ENCODE data around the gene PRPSAP1.

The PRPSAP1 gene, protein sequence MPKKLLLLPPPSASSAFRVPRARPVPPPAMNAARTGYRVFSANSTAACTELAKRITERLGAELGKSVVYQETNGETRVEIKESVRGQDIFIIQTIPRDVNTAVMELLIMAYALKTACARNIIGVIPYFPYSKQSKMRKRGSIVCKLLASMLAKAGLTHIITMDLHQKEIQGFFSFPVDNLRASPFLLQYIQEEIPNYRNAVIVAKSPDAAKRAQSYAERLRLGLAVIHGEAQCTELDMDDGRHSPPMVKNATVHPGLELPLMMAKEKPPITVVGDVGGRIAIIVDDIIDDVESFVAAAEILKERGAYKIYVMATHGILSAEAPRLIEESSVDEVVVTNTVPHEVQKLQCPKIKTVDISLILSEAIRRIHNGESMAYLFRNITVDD

DNA sequence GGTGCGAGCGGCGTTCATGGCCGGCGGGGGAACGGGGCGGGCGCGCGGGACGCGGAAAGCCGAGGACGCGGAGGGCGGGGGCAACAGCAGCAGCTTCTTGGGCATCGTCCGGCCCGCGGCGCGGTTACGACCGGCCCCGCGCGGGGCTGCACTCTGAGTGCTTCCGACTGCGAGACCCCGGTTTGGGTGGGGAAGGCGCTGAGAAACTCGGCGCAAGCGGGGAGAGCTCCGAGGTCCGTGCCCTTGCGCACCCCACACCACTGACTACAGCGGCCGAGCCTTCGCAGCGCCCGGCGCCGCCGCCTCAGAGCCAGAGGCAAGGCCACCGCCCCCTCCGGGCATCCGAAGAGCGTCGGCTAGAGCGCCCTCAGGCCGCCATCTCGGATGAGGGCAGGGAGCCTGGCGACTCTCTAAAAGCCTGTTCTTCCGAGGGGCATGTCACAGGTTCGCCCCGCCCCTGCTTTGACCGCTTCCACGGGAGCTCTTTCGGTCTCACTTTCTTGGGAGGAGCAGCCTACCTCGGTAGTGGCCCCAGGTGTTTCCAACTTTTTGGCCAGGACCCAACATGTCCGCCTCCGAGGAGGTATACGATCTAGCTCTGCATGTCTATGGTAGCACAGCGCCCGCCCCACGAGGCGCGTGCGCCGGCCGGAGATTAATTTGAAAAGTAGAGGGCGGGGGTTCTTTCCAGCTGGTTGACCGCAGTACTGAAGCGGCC lies at the start of gene PRPSAP1:
TSS of gene PRPSAP1 (minus strand) at position 318 of the 718 bp plus-strand sequence. CDS start at position 105, 213 bp downstream.
- Histone ChIP-seq H3K9ac (ENCODE audit: low read length) (peak within 1 kb of the TSS; percentile 21), H3K9me3 (ENCODE audit: low read length) (no peaks in the 10 kb centered on the region)

DNA sequence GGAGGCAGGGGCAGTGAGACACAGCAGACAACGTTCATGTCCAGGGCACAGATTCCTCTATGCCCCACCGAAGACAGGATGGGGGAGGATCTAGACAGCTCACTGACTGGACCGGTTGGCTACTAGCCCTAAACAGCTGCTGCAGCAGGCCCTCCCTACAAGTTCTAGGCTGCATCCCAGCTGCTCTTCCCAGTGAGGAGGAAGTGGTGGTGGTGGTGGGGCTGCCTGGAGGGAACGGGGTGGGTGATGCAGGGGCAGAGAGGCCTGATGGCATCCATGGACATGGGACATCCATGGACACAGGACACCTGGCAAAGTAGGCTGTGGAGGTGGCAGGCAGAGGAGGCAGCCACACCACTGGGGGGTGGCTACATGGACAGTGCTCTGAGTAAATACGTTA lies 49.0 kb upstream of the PRPSAP1 start:
- H3K9ac ChIP-seq (ENCODE audit: low read length) = no peak overlapping the region
- no peaks in the 10 kb centered on the region for H3K27me3 ChIP-seq (ENCODE audit: control insufficient read depth in 1 of 2, insufficient read depth in 2 of 2, low read length in 2 of 2)
- H3K27ac ChIP-seq (ENCODE audit: low read depth, low read length) = no peak overlapping the region
- H3K9me3 ChIP-seq (ENCODE audit: low read length) = no peaks in the 10 kb centered on the region
- H3K4me3 ChIP-seq (ENCODE audit: low read depth in 1 of 2, low read length in 2 of 2) = no peak overlapping the region
- H3K4me1 ChIP-seq (ENCODE audit: insufficient read depth, low read length) = peaks cover 14% of the 10 kb centered on the region
- H3K36me3 ChIP-seq (ENCODE audit: insufficient read depth, low read length) = peaks cover 58% of the 10 kb centered on the region

More for the DNA sequence above, at the start of gene PRPSAP1:
- Histone ChIP-seq H3K4me3 (ENCODE audit: low read depth in 1 of 2, low read length in 2 of 2) (peak within 1 kb of the TSS; percentile 78 to 79), H3K4me1 (ENCODE audit: insufficient read depth, low read length) (peaks cover 4% of the 10 kb centered on the region), H3K27me3 (ENCODE audit: control insufficient read depth in 1 of 2, insufficient read depth in 2 of 2, low read length in 2 of 2) (no peaks in the 10 kb centered on the region), H3K36me3 (ENCODE audit: insufficient read depth, low read length) (no peaks in the 10 kb centered on the region), H3K27ac (ENCODE audit: low read depth, low read length) (peak within 1 kb of the TSS; percentile 79)

DNA sequence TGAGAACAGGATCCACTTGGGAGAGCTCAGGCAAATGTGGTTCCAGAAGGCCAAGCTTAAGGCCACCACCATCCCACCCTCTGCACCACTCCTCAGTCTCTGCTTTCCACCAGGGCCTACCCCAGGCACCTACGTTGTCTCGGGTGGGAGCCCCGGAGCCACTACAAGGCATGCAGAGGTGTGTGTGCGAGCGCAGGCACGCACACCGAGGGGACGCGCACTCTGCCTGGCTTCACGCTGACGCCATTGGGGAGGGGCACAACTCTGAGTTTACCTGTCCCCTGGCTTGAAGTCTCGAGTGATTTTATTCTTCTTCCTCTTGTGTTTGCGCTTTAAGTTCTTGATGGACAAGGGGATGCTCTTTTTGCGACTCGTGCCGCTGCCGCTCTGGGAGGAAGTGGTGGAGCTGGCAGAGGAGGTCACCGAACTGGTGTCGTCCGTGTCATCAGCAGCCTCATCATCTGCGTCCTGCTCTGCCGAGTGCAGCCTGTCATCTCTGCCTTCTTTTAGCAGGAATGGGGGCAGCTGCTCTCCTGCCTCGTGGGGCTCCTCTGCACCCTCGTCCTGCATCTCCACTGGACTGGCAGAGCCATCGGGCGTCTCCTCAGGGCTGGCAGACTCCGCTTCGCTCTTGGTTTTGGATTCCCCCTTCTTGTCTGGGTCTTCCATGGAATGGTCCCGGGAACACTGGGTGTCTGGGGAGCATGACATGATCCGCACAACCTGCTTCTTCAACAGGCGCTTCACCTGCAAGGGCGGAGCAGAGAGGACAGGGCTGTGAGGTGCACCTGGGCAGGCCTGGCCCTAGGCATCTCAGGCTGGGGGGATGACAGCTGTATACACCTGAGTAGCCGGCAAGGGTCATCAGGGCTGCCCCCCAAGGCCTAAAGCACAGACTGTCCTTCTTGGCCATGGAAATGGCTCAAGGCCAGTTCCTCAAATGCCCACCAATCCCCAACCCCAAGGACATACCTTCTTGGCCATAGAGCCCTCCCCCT lies 45.8 kb upstream of the PRPSAP1 start:
- no peak overlapping the region for H3K9ac ChIP-seq (ENCODE audit: low read length)
- H3K4me1 ChIP-seq (ENCODE audit: insufficient read depth, low read length) = peaks cover 4% of the 10 kb centered on the region
- H3K27me3 ChIP-seq (ENCODE audit: control insufficient read depth in 1 of 2, insufficient read depth in 2 of 2, low read length in 2 of 2) = no peaks in the 10 kb centered on the region
- H3K27ac ChIP-seq (ENCODE audit: low read depth, low read length) = no peak overlapping the region
- no peak overlapping the region for H3K4me3 ChIP-seq (ENCODE audit: low read depth in 1 of 2, low read length in 2 of 2)
- H3K36me3 ChIP-seq (ENCODE audit: insufficient read depth, low read length) = peaks cover 79% of the 10 kb centered on the region
- H3K9me3 ChIP-seq (ENCODE audit: low read length) = no peaks in the 10 kb centered on the region

DNA sequence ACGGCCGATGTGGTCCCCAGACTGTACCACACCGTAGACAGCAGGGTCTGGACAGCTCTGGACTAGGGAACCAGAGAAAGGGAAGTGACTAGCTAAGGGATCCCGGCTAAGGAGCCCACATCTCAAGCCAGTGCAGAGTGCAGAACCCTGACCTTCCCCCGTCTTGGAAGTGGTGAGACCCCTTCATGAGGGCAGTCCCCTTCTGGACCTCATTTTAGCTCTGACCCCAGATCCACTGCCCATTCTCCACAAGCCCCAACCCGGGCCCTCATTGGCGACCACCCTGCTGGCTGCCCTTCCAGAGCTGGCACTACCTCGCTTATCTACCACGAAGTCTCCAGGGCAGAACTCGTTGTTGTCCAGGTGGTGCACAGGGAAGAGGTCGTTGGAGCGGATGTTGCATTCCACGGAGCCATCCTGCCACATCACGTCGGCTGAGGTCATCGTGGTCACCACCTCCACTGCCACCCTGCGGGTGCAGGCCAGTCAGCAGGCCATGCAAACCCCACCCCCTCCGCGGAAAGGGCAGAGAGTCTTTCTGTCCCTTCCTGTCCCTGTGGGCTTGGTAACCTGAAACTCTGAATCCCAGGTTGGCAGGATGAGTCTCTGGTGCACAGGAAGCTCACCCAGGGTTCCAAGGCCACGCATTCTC lies 44.9 kb upstream of the PRPSAP1 start:
- Histone ChIP-seq H3K9ac (ENCODE audit: low read length) (no peak overlapping the region), H3K4me3 (ENCODE audit: low read depth in 1 of 2, low read length in 2 of 2) (no peak overlapping the region), H3K27me3 (ENCODE audit: control insufficient read depth in 1 of 2, insufficient read depth in 2 of 2, low read length in 2 of 2) (no peaks in the 10 kb centered on the region), H3K9me3 (ENCODE audit: low read length) (no peaks in the 10 kb centered on the region), H3K36me3 (ENCODE audit: insufficient read depth, low read length) (peaks cover 71% of the 10 kb centered on the region), H3K4me1 (ENCODE audit: insufficient read depth, low read length) (no peaks in the 10 kb centered on the region), H3K27ac (ENCODE audit: low read depth, low read length) (no peak overlapping the region)

DNA sequence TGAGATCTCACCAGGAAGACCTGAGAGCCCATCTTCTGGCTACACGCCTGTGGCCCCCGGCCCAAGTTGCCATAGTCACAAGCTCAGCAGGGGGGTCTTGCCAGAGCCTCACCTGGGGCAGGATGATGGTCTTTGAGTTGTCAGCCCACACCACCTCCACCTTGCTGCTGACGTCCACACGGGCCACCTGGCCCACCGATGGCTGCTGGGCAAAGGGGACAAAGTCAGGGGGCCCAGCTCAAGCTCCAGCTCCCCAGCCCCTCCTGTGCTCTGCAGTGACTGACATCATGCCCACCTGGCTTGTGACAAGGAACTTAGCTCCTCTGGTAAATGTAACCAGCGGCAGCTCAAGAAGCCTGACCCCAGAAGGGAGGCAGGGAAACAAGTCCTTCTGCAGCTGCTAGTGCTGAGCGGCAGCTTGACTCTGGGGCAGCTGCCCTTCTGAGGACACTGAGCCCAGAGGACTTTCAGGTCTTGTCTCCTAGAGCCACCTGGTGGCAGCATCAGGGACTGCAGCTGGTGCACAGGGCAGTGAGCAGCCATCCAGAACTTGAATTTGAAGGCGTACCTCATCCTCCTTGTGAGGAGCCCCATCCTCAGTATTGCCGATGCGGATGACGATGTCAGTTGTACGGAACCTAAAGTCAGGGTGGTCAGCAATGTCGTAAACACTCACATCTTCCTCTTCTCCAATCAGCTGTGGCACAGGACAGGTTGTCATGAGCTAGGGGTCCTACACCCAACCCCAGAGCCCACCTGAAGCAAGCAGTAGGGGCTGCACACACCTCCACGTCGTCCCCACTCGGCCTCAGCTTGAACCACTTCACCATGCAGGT lies 44.2 kb upstream of the PRPSAP1 start:
- Histone ChIP-seq H3K27ac (ENCODE audit: low read depth, low read length) (no peak overlapping the region), H3K36me3 (ENCODE audit: insufficient read depth, low read length) (peaks cover 71% of the 10 kb centered on the region), H3K9ac (ENCODE audit: low read length) (no peak overlapping the region)

DNA sequence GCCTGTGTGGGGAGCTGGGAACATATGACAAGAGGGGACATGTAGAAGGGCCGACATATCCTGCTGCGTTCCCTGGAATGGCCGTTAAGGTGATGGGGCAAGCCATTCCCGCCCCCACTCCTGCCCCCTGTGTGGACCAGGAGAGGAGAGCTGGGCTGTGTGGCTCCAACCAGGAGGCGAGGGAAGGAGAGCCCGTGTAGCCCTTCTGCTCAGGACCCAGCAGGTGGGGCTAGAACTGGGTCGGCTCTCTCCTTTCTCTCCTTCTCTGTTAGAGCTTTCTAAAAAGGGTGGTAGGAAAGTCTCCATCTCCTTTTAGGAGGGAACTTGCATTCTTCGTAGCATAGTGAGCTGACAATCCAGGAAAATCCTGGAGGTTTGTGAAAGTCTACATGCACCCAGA lies 43.5 kb upstream of the PRPSAP1 start:
- no peak overlapping the region for H3K9ac ChIP-seq (ENCODE audit: low read length)

More for the DNA sequence above, 44.2 kb upstream of the PRPSAP1 start:
- H3K4me1 ChIP-seq (ENCODE audit: insufficient read depth, low read length) = no peaks in the 10 kb centered on the region
- H3K27me3 ChIP-seq (ENCODE audit: control insufficient read depth in 1 of 2, insufficient read depth in 2 of 2, low read length in 2 of 2) = no peaks in the 10 kb centered on the region
- no peaks in the 10 kb centered on the region for H3K9me3 ChIP-seq (ENCODE audit: low read length)
- no peak overlapping the region for H3K4me3 ChIP-seq (ENCODE audit: low read depth in 1 of 2, low read length in 2 of 2)

DNA sequence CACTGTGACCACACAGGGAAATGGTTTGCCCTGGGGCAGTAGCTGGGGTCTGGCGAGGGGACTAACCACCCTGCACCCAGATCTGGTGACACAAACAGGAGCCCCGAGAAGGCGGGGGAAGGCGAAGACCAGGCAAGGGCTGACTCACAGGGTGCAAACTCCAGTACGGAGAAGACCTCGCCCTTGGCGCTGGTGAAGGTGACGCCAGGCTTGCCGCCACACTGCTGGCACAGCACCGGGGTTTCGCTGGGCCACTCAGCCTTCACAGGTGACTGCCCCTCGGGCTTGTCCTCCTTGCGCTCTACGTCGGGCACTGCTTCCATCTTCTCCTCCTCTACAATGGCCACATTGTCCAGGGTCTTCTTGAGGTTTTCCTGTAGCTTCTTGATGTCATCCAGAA lies 42.3 kb upstream of the PRPSAP1 start:
- Histone ChIP-seq H3K36me3 (ENCODE audit: insufficient read depth, low read length) (peaks cover 55% of the 10 kb centered on the region), H3K4me1 (ENCODE audit: insufficient read depth, low read length) (no peaks in the 10 kb centered on the region), H3K27me3 (ENCODE audit: control insufficient read depth in 1 of 2, insufficient read depth in 2 of 2, low read length in 2 of 2) (no peaks in the 10 kb centered on the region), H3K9me3 (ENCODE audit: low read length) (no peaks in the 10 kb centered on the region), H3K4me3 (ENCODE audit: low read depth in 1 of 2, low read length in 2 of 2) (no peak overlapping the region), H3K9ac (ENCODE audit: low read length) (no peak overlapping the region), H3K27ac (ENCODE audit: low read depth, low read length) (no peak overlapping the region)

More for the DNA sequence above, 43.5 kb upstream of the PRPSAP1 start:
- H3K27ac ChIP-seq (ENCODE audit: low read depth, low read length) = no peak overlapping the region
- H3K9me3 ChIP-seq (ENCODE audit: low read length) = no peaks in the 10 kb centered on the region
- no peaks in the 10 kb centered on the region for H3K4me1 ChIP-seq (ENCODE audit: insufficient read depth, low read length)
- H3K4me3 ChIP-seq (ENCODE audit: low read depth in 1 of 2, low read length in 2 of 2) = no peak overlapping the region
- no peaks in the 10 kb centered on the region for H3K27me3 ChIP-seq (ENCODE audit: control insufficient read depth in 1 of 2, insufficient read depth in 2 of 2, low read length in 2 of 2)
- peaks cover 65% of the 10 kb centered on the region for H3K36me3 ChIP-seq (ENCODE audit: insufficient read depth, low read length)

DNA sequence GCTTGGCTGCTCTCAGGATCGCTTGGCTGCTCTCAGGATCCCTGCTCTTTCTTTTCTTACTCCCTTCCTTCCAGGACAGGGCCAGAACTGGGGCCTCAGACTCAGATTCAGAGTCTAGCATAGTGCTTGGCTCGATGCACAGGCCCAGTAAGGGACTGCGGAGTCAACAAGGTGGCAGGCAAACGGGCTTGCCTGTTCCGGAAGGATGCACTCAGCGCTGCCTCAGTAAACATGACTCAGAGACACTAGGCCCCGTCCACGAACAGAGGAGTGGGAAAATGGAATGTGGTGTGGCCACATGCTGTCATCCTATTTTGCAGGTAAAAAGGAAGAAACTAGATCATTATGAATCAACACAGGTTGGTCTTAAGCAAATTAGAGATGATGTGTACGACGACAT lies 40.5 kb upstream of the PRPSAP1 start:
- Histone ChIP-seq H3K27ac (ENCODE audit: low read depth, low read length) (no peak overlapping the region), H3K36me3 (ENCODE audit: insufficient read depth, low read length) (peaks cover 37% of the 10 kb centered on the region), H3K4me1 (ENCODE audit: insufficient read depth, low read length) (no peaks in the 10 kb centered on the region), H3K4me3 (ENCODE audit: low read depth in 1 of 2, low read length in 2 of 2) (no peak overlapping the region), H3K9ac (ENCODE audit: low read length) (no peak overlapping the region), H3K27me3 (ENCODE audit: control insufficient read depth in 1 of 2, insufficient read depth in 2 of 2, low read length in 2 of 2) (no peaks in the 10 kb centered on the region), H3K9me3 (ENCODE audit: low read length) (no peaks in the 10 kb centered on the region)

DNA sequence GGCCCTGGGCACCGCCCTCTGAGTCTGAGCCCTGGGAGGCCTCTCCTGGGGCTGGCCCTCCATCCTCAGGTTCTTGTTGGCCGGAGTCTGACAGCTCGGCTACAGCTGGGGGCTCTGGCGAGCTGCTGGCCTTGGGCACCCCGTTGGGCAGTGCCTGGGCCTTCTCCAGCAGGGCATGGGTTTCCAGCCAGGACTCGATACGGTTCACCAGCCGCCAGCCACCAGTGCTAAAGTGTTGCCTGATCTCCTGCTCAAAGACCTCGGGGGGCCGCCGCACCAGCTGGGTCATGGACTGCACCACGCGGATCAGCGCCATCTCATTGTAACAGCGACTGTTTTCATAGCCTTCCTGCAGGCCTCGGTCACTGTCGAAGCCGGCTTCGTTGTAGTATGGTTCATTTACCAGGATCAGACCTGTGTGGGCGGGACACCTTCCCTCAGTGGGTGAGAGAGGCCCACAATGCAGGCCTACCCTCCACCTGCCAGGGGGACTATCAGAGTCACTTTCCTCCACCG lies 37.5 kb upstream of the PRPSAP1 start:
- peaks cover 9% of the 10 kb centered on the region for H3K36me3 ChIP-seq (ENCODE audit: insufficient read depth, low read length)

DNA sequence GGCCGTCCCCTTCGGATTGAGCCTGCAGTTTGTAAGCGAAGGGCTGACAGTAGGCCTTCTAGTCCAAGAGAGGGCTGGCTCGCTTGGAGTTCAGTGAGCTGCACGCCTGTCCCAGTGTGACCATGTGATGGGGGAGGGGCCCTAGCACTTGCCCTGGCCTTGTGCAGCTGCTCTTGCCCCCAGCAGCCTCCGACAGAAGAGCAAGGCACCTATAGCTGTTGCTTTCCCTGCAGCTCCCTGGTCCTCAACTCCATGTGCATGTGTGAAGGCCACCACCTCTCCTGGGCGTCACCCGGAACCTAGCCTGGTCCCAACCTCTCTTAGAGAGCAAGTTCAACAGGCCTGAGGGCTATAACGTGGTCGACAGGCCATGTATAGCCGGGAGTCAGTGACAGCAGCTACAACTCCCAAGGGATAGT lies 36.3 kb upstream of the PRPSAP1 start:
- H3K4me3 ChIP-seq (ENCODE audit: low read depth in 1 of 2, low read length in 2 of 2) = no peak overlapping the region
- no peak overlapping the region for H3K27ac ChIP-seq (ENCODE audit: low read depth, low read length)
- peaks cover 0 to 7% of the 10 kb centered on the region in 2 donors for H3K27me3 ChIP-seq (ENCODE audit: control insufficient read depth in 1 of 2, insufficient read depth in 2 of 2, low read length in 2 of 2)
- H3K9me3 ChIP-seq (ENCODE audit: low read length) = no peaks in the 10 kb centered on the region
- no peaks in the 10 kb centered on the region for H3K36me3 ChIP-seq (ENCODE audit: insufficient read depth, low read length)
- H3K4me1 ChIP-seq (ENCODE audit: insufficient read depth, low read length) = peaks cover 8% of the 10 kb centered on the region
- no peak overlapping the region for H3K9ac ChIP-seq (ENCODE audit: low read length)

More for the DNA sequence above, 37.5 kb upstream of the PRPSAP1 start:
- H3K4me1 ChIP-seq (ENCODE audit: insufficient read depth, low read length) = peaks cover 3% of the 10 kb centered on the region
- H3K9ac ChIP-seq (ENCODE audit: low read length) = no peak overlapping the region
- no peaks in the 10 kb centered on the region for H3K27me3 ChIP-seq (ENCODE audit: control insufficient read depth in 1 of 2, insufficient read depth in 2 of 2, low read length in 2 of 2)
- H3K9me3 ChIP-seq (ENCODE audit: low read length) = no peaks in the 10 kb centered on the region
- H3K27ac ChIP-seq (ENCODE audit: low read depth, low read length) = no peak overlapping the region
- H3K4me3 ChIP-seq (ENCODE audit: low read depth in 1 of 2, low read length in 2 of 2) = no peak overlapping the region
